HepG2 (cell line): ENCODE measurements around the gene TTC31. TPM values are rescaled to one million over a fixed set of nuclear protein-coding genes. Genes with fewer than 3 reads are reported as not detected.
A peak's percentile ranks its signal among the peaks of the same experiment; 100 is the strongest.

ENCODE experiments used
- DPF2 ChIP-seq: sonication (generic); formaldehyde crosslinking; IDR thresholded peaks from 2 replicates; pipeline ENCODE4 v1.4.0; 2020; ENCODE audit warnings: mild to moderate bottlenecking, low read depth, missing genetic modification reagents, borderline replicate concordance
- JDP2 ChIP-seq: sonication (generic); formaldehyde crosslinking; IDR thresholded peaks from 2 replicates; pipeline ENCODE4 v1.8.1; 2022; ENCODE audit warnings: missing genetic modification reagents, borderline replicate concordance
- KLF15 ChIP-seq: sonication (generic); formaldehyde crosslinking; IDR thresholded peaks from 2 replicates; pipeline ENCODE4 v1.8.1; 2023; ENCODE audit warnings: borderline replicate concordance, mild to moderate bottlenecking, inconsistent platforms, missing genetic modification reagents, mixed read lengths
- KMT2A ChIP-seq: sonication (generic); formaldehyde crosslinking; IDR thresholded peaks from 2 replicates; pipeline ENCODE4 v1.4.0; 2020; ENCODE audit warnings: missing genetic modification reagents
- MAFF ChIP-seq: IDR thresholded peaks from 2 replicates; pipeline ENCODE4 v1.6.1; 2011; ENCODE audit warnings: low read depth, low read length, improper control_type of control experiment
- MED1 ChIP-seq: sonication (generic); formaldehyde crosslinking; IDR thresholded peaks from 2 replicates; pipeline ENCODE4 v1.4.0; 2020; ENCODE audit warnings: missing genetic modification reagents
- NCOA5 ChIP-seq: sonication (generic); formaldehyde crosslinking; IDR thresholded peaks from 2 replicates; pipeline ENCODE4 v1.4.0; 2020; ENCODE audit warnings: missing genetic modification reagents
- RARA ChIP-seq: IDR thresholded peaks from 2 replicates; pipeline ENCODE4 v1.6.1; 2016; ENCODE audit warnings: missing genetic modification reagents, missing compliant biosample characterization
- SMYD3 ChIP-seq: sonication (generic); formaldehyde crosslinking; IDR thresholded peaks from 2 replicates; pipeline ENCODE4 v1.8.1; 2023; ENCODE audit warnings: mild to moderate bottlenecking, missing genetic modification reagents
- ZBTB7A ChIP-seq: sonication (generic); formaldehyde crosslinking; IDR thresholded peaks from 2 replicates; pipeline ENCODE4 v1.8.0; 2022; ENCODE audit warnings: mild to moderate bottlenecking, missing genetic modification reagents
- ZNF10 ChIP-seq: sonication (generic); formaldehyde crosslinking; IDR thresholded peaks from 2 replicates; pipeline ENCODE4 v1.4.0; 2020; ENCODE audit warnings: mild to moderate bottlenecking, low read depth, missing genetic modification reagents, borderline replicate concordance
- ZNF17 ChIP-seq: sonication (generic); formaldehyde crosslinking; IDR thresholded peaks from 2 replicates; pipeline ENCODE4 v1.5.0; 2020; ENCODE audit warnings: mild to moderate bottlenecking, missing genetic modification reagents
- ZNF20 ChIP-seq: sonication (generic); formaldehyde crosslinking; IDR thresholded peaks from 2 replicates; pipeline ENCODE4 v1.4.0; 2020; ENCODE audit warnings: mild to moderate bottlenecking, moderate library complexity, missing genetic modification reagents
- ZNF251 ChIP-seq: sonication (generic); formaldehyde crosslinking; IDR thresholded peaks from 2 replicates; pipeline ENCODE4 v1.9.0; 2021; ENCODE audit warnings: mild to moderate bottlenecking, missing genetic modification reagents
- polyA plus RNA-seq, 8 experiments: library from polyadenylated mRNA; depleted of rRNA in 3 of 8; stranded (reverse) in 7 of 8; unstranded in 1 of 8; fragments of >200 nt; fragmentation: Illumina TruSeq in 4 of 8; extraction: Trizol in 4 of 8; gene quantifications; 2 replicates each; pipeline versions ENCODE4 v1.2.1 to v1.2.3, GENCODE V29; 2011 to 2016; ENCODE audit warnings: low read depth in 4 of 8, missing spikeins in 1 of 8, mixed read lengths in 1 of 8; ENCODE audit not compliant: insufficient read depth in 1 of 8
- total RNA-seq, 5 experiments: library from RNA; depleted of rRNA; stranded (reverse); fragments of >200 nt; fragmentation: Illumina TruSeq; extraction: Trizol; gene quantifications; 2 replicates each; pipeline ENCODE4 v1.2.3, GENCODE V29; 2016; ENCODE audit warnings: low read depth in 1 of 5
- TF ChIP-seq, protein P1 (sequence below): sonication (generic); formaldehyde crosslinking; IDR thresholded peaks from 2 replicates; pipeline ENCODE4 v1.5.1; 2020; ENCODE audit warnings: mild to moderate bottlenecking, missing genetic modification reagents
- TF ChIP-seq, protein P2 (sequence below): IDR thresholded peaks from 2 replicates; pipeline ENCODE4 v1.6.1; 2016; ENCODE audit warnings: missing biosample characterization, missing genetic modification reagents, low read depth
- TF ChIP-seq, protein P3 (sequence below): sonication (generic); formaldehyde crosslinking; IDR thresholded peaks from 2 replicates; pipeline ENCODE4 v1.4.0; 2020; ENCODE audit warnings: mild to moderate bottlenecking, missing genetic modification reagents
- TF ChIP-seq, protein P4 (sequence below): sonication (generic); formaldehyde crosslinking; IDR thresholded peaks from 2 replicates; pipeline ENCODE4 v1.4.0; 2020; ENCODE audit warnings: missing genetic modification reagents, mild to moderate bottlenecking, borderline replicate concordance

The TTC31 gene
- total and polyA plus RNA-seq, 2 of the 13 experiments (the other 11 are each of a cell fraction or from before 2014, with no cell fraction given): 28.3 to 39.5 TPM

DNA sequence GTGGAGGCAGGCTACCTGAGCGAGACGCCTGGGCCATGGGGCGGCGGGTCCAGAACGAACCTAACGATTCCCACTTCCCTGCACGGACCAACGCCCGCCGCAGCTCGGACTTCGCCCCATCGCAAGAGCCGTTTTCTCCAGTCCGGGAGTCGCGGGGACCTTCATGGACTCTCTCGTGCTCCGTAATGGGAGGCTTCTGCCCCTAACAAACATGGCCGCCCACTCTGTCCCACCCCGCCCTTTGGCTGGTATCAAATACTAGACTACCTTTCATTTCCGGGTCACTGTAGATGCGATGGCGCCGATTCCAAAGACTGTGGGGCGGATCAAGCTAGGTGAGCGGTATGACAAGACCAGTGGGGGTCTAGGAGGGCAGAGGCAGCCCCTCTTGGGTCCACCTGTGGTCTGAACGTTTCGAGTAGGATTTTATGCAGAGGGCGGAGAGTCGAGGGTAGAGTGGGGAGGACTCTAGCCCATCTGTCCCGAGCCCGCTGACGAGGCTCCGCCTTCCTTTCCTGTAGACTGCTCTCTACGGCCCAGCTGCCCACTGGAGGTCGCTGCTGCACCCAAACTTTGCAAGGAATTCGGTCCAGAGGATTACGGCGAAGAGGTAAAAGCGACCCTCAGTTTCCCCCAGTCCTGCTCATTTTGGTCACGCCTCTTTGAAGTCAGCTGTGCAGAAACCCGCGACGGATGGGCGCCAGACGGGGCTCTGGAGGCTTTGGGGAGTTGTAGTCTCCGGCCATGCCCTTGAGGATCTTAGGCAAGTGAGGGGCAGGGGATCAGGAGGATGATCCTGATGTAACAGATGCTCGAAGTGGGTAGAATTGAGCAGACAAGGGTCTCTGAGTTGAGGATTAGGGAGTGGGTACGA is at the start of gene TTC31, which contains the start of gene CCDC142 (continued):
- TF ChIP-seq, protein P1, sequence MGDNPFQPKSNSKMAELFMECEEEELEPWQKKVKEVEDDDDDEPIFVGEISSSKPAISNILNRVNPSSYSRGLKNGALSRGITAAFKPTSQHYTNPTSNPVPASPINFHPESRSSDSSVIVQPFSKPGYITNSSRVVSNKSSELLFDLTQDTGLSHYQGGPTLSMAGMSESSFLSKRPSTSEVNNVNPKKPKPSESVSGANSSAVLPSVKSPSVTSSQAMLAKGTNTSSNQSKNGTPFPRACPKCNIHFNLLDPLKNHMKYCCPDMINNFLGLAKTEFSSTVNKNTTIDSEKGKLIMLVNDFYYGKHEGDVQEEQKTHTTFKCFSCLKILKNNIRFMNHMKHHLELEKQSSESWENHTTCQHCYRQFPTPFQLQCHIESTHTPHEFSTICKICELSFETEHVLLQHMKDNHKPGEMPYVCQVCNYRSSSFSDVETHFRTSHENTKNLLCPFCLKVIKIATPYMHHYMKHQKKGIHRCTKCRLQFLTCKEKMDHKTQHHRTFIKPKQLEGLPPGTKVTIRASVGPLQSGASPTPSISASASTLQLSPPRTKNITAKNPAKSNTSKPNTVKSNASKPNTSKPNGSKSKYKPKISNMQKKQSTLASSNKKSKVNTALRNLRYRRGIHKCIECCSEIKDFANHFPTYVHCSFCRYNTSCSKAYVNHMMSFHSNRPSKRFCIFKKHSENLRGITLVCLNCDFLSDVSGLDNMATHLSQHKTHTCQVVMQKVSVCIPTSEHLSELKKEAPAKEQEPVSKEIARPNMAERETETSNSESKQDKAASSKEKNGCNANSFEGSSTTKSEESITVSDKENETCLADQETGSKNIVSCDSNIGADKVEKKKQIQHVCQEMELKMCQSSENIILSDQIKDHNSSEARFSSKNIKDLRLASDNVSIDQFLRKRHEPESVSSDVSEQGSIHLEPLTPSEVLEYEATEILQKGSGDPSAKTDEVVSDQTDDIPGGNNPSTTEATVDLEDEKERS (CRISPR knock-in tag): peak; percentile 63
- TF ChIP-seq ZNF251 (CRISPR knock-in tag) (no peak), JDP2 (CRISPR knock-in tag) (0 out of 2 replicates have a peak, but pooled peaks have one; percentile 56), ZNF20 (CRISPR knock-in tag) (0 out of 2 replicates have a peak, but pooled peaks have one; percentile 14), SMYD3 (peak; percentile 26), KMT2A (CRISPR knock-in tag) (peak; percentile 87; the same call in 1 of the 2 replicates), KLF15 (CRISPR knock-in tag) (peak; percentile 68; the same call in 1 of the 2 replicates), MED1 (CRISPR knock-in tag) (peak; percentile 75), ZNF17 (no peak), DPF2 (CRISPR knock-in tag) (0 out of 2 replicates have a peak, but pooled peaks have one; percentile 8), ZBTB7A (CRISPR knock-in tag) (no peak), NCOA5 (CRISPR knock-in tag) (no peak), MAFF (no peak), ZNF10 (CRISPR knock-in tag) (no peak), RARA (CRISPR knock-in tag) (peak; percentile 36)
- TF ChIP-seq, protein P2, sequence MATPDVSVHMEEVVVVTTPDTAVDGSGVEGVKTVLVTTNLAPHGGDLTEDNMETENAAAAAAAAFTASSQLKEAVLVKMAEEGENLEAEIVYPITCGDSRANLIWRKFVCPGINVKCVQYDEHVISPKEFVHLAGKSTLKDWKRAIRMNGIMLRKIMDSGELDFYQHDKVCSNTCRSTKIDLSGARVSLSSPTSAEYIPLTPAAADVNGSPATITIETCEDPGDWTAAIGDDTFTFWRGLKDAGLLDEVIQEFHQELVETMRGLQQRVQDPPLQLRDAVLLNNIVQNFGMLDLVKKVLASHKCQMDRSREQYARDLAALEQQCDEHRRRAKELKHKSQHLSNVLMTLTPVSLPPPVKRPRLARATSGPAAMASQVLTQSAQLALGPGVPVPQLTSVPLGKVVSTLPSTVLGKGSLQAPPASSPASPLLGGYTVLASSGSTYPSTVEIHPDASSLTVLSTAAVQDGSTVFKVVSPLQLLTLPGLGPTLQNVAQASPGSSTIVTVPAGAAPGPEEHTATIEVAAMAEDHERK (CRISPR knock-in tag): peak; percentile 49; the same call in 1 of the 2 replicates
- TF ChIP-seq, protein P3, sequence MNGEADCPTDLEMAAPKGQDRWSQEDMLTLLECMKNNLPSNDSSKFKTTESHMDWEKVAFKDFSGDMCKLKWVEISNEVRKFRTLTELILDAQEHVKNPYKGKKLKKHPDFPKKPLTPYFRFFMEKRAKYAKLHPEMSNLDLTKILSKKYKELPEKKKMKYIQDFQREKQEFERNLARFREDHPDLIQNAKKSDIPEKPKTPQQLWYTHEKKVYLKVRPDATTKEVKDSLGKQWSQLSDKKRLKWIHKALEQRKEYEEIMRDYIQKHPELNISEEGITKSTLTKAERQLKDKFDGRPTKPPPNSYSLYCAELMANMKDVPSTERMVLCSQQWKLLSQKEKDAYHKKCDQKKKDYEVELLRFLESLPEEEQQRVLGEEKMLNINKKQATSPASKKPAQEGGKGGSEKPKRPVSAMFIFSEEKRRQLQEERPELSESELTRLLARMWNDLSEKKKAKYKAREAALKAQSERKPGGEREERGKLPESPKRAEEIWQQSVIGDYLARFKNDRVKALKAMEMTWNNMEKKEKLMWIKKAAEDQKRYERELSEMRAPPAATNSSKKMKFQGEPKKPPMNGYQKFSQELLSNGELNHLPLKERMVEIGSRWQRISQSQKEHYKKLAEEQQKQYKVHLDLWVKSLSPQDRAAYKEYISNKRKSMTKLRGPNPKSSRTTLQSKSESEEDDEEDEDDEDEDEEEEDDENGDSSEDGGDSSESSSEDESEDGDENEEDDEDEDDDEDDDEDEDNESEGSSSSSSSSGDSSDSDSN: peak; percentile 92
- TF ChIP-seq, protein P4, sequence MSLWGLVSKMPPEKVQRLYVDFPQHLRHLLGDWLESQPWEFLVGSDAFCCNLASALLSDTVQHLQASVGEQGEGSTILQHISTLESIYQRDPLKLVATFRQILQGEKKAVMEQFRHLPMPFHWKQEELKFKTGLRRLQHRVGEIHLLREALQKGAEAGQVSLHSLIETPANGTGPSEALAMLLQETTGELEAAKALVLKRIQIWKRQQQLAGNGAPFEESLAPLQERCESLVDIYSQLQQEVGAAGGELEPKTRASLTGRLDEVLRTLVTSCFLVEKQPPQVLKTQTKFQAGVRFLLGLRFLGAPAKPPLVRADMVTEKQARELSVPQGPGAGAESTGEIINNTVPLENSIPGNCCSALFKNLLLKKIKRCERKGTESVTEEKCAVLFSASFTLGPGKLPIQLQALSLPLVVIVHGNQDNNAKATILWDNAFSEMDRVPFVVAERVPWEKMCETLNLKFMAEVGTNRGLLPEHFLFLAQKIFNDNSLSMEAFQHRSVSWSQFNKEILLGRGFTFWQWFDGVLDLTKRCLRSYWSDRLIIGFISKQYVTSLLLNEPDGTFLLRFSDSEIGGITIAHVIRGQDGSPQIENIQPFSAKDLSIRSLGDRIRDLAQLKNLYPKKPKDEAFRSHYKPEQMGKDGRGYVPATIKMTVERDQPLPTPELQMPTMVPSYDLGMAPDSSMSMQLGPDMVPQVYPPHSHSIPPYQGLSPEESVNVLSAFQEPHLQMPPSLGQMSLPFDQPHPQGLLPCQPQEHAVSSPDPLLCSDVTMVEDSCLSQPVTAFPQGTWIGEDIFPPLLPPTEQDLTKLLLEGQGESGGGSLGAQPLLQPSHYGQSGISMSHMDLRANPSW (CRISPR knock-in tag): peak; percentile 97
